Measurements from ENCODE around the gene RERE. TPM values are rescaled to one million over a fixed set of nuclear protein-coding genes. Genes with fewer than 3 reads are reported as not detected.
A peak's percentile ranks its signal among the peaks of the same experiment; 100 is the strongest.

RERE gene
- total and polyA plus RNA-seq, 2 experiments from 2014 or later, result 39.8 to 62.8 TPM

GRCh38 chr1:8421721-8422120 is 395.7 kb downstream of the RERE start:
- 46% methylated on average over 6 of the region's 6 CpGs for WGBS (ENCODE audit: low lambda C conversion rate, missing lambda C conversion rate)
- H3K4me3 ChIP-seq, result peak overlapping the region; percentile 75
- H4K20me1 ChIP-seq (ENCODE audit: insufficient read depth, poor library complexity, severe bottlenecking), result peaks cover 38% of the 10 kb centered on the region

GRCh38 chr1:8420318-8420717 is 397.1 kb downstream of the RERE start:
- Histone ChIP-seq H3K9me3 (ENCODE audit: low read depth) (no peaks in the 10 kb centered on the region), H3K4me2 (peak overlapping the region; percentile 77), H2AFZ (no peak overlapping the region), H3K79me2 (peaks cover 79% of the 10 kb centered on the region), H3K4me3 (peak overlapping the region; percentile 75), H3K36me3 (replicated peaks; ENCODE audit: insufficient read depth, low read depth) (no peaks in the 10 kb centered on the region), H3K27ac (peak overlapping the region; percentile 99), H3K9me2 (replicated peaks; ENCODE audit: insufficient read depth) (no peaks in the 10 kb centered on the region), H3K27me3 (no peaks in the 10 kb centered on the region), H4K20me1 (ENCODE audit: insufficient read depth, poor library complexity, severe bottlenecking) (peaks cover 40% of the 10 kb centered on the region), H3K4me1 (ENCODE audit: insufficient read depth) (peaks cover 41% of the 10 kb centered on the region)
- TF ChIP-seq CTCF (IDR thresholded peaks at IDR 0.05; ENCODE audit: poor library complexity) (no peak), EZH2phosphoT487 (IDR thresholded peaks at IDR 0.05; ENCODE audit: low read depth, severe bottlenecking, unreplicated experiment) (no peak), EZH2 (IDR thresholded peaks at IDR 0.05; ENCODE audit: borderline replicate concordance) (no peak)
- DNase-seq (ENCODE audit: low spot score), result no peak

More at GRCh38 chr1:8421721-8422120, 395.7 kb downstream of the RERE start:
- Histone ChIP-seq H3K4me2 (peak overlapping the region; percentile 77), H3K9me2 (replicated peaks; ENCODE audit: insufficient read depth) (no peaks in the 10 kb centered on the region), H3K4me1 (ENCODE audit: insufficient read depth) (peaks cover 40% of the 10 kb centered on the region), H3K36me3 (replicated peaks; ENCODE audit: insufficient read depth, low read depth) (no peaks in the 10 kb centered on the region), H3K9me3 (ENCODE audit: low read depth) (no peaks in the 10 kb centered on the region), H3K79me2 (peaks cover 78% of the 10 kb centered on the region), H3K27me3 (no peaks in the 10 kb centered on the region), H2AFZ (no peak overlapping the region), H3K27ac (peak overlapping the region; percentile 99)
- no peak for DNase-seq (ENCODE audit: low spot score)
- TF ChIP-seq EZH2phosphoT487 (IDR thresholded peaks at IDR 0.05; ENCODE audit: low read depth, severe bottlenecking, unreplicated experiment) (no peak), CTCF (IDR thresholded peaks at IDR 0.05; ENCODE audit: poor library complexity) (no peak), EZH2 (IDR thresholded peaks at IDR 0.05; ENCODE audit: borderline replicate concordance) (no peak)

GRCh38 chr1:8419861-8420260 is 397.6 kb downstream of the RERE start:
- Histone ChIP-seq H3K4me2 (peak overlapping the region; percentile 77), H2AFZ (no peak overlapping the region), H3K9me2 (replicated peaks; ENCODE audit: insufficient read depth) (no peaks in the 10 kb centered on the region), H3K79me2 (peaks cover 81% of the 10 kb centered on the region), H3K27ac (peak overlapping the region; percentile 99), H3K9me3 (ENCODE audit: low read depth) (no peaks in the 10 kb centered on the region), H3K27me3 (no peaks in the 10 kb centered on the region), H4K20me1 (ENCODE audit: insufficient read depth, poor library complexity, severe bottlenecking) (peaks cover 41% of the 10 kb centered on the region), H3K4me3 (no peak overlapping the region), H3K36me3 (replicated peaks; ENCODE audit: insufficient read depth, low read depth) (no peaks in the 10 kb centered on the region), H3K4me1 (ENCODE audit: insufficient read depth) (peaks cover 41% of the 10 kb centered on the region)
- TF ChIP-seq CTCF (IDR thresholded peaks at IDR 0.05; ENCODE audit: poor library complexity) (no peak), EZH2phosphoT487 (IDR thresholded peaks at IDR 0.05; ENCODE audit: low read depth, severe bottlenecking, unreplicated experiment) (no peak), EZH2 (IDR thresholded peaks at IDR 0.05; ENCODE audit: borderline replicate concordance) (no peak)
- 59% methylated on average over 3 of the region's 3 CpGs for WGBS (ENCODE audit: low lambda C conversion rate, missing lambda C conversion rate)
- no peak for DNase-seq (ENCODE audit: low spot score)

GRCh38 chr1:8419172-8419571 is 398.3 kb downstream of the RERE start:
- no peaks in the 10 kb centered on the region for H3K9me2 ChIP-seq (replicated peaks; ENCODE audit: insufficient read depth)
- H3K4me3 ChIP-seq, result no peak overlapping the region
- peak overlapping the region; percentile 99 for H3K27ac ChIP-seq
- no peak for DNase-seq (ENCODE audit: low spot score)
- H3K4me1 ChIP-seq (ENCODE audit: insufficient read depth), result peaks cover 40% of the 10 kb centered on the region
- peaks cover 47% of the 10 kb centered on the region for H4K20me1 ChIP-seq (ENCODE audit: insufficient read depth, poor library complexity, severe bottlenecking)
- no peaks in the 10 kb centered on the region for H3K27me3 ChIP-seq
- H3K36me3 ChIP-seq (replicated peaks; ENCODE audit: insufficient read depth, low read depth), result no peaks in the 10 kb centered on the region
- H2AFZ ChIP-seq, result no peak overlapping the region
- peaks cover 88% of the 10 kb centered on the region for H3K79me2 ChIP-seq
- WGBS (ENCODE audit: low lambda C conversion rate, missing lambda C conversion rate), result 30% methylated on average over 6 of the region's 6 CpGs
- TF ChIP-seq EZH2phosphoT487 (IDR thresholded peaks at IDR 0.05; ENCODE audit: low read depth, severe bottlenecking, unreplicated experiment), result no peak
- no peak for TF ChIP-seq EZH2 (IDR thresholded peaks at IDR 0.05; ENCODE audit: borderline replicate concordance)
- TF ChIP-seq CTCF (IDR thresholded peaks at IDR 0.05; ENCODE audit: poor library complexity), result no peak
- H3K4me2 ChIP-seq, result peak overlapping the region; percentile 77
- H3K9me3 ChIP-seq (ENCODE audit: low read depth), result no peaks in the 10 kb centered on the region

Data from hepatocyte (in vitro differentiated cells).